ENCODE results near the gene CDYL.

Gene CDYL

GRCh38 chr6:4908062-4908461, 131.9 kb downstream of the CDYL start:
- DNase-seq (ENCODE audit: low spot score), result no peak

- DNase-seq (ENCODE audit: low spot score), result no peak
Observed at GRCh38 chr6:4909063-4909706, 133.0 kb downstream of the CDYL start.

GRCh38 chr6:4910037-4910760, 134.0 kb downstream of the CDYL start:
- no peak for DNase-seq (ENCODE audit: low spot score)

GRCh38 chr6:4912559-4912958, 136.4 kb downstream of the CDYL start:
- DNase-seq (ENCODE audit: low spot score), result no peak

GRCh38 chr6:4913705-4914419, 137.7 kb downstream of the CDYL start:
- no peak for DNase-seq (ENCODE audit: low spot score)

- no peak for DNase-seq (ENCODE audit: low spot score)
Observed at GRCh38 chr6:4914420-4915159, 138.4 kb downstream of the CDYL start.

- no peak for DNase-seq (ENCODE audit: low spot score)
Observed at GRCh38 chr6:4916954-4917561, 140.9 kb downstream of the CDYL start.

GRCh38 chr6:4920914-4921410, 144.8 kb downstream of the CDYL start:
- no peak for DNase-seq (ENCODE audit: low spot score)

- DNase-seq (ENCODE audit: low spot score), result no peak
Observed at GRCh38 chr6:4922488-4923037, 146.4 kb downstream of the CDYL start.

- DNase-seq (ENCODE audit: low spot score), result no peak
Observed at GRCh38 chr6:4923081-4923480, 146.9 kb downstream of the CDYL start.

- DNase-seq (ENCODE audit: low spot score), result no peak
Observed at GRCh38 chr6:4924661-4925271, 148.6 kb downstream of the CDYL start.

- DNase-seq (ENCODE audit: low spot score), result no peak
Observed at GRCh38 chr6:4925580-4925979, 149.4 kb downstream of the CDYL start.

GRCh38 chr6:4928426-4928825, 152.2 kb downstream of the CDYL start:
- no peak for DNase-seq (ENCODE audit: low spot score)

GRCh38 chr6:4929097-4929718, 153.0 kb downstream of the CDYL start:
- no peak for DNase-seq (ENCODE audit: low spot score)

GRCh38 chr6:4930025-4930691, 154.0 kb downstream of the CDYL start:
- no peak for DNase-seq (ENCODE audit: low spot score)

- DNase-seq (ENCODE audit: low spot score), result no peak
Observed at GRCh38 chr6:4931530-4932227, 155.5 kb downstream of the CDYL start.

GRCh38 chr6:4932228-4932903, 156.2 kb downstream of the CDYL start:
- DNase-seq (ENCODE audit: low spot score), result no peak

GRCh38 chr6:4935486-4935885, 159.3 kb downstream of the CDYL start:
- peak; percentile 78 for DNase-seq (ENCODE audit: low spot score)
